Inferior parietal cortex (tissue), 1 donor: ENCODE data around the gene COL8A1.
"Not testable (repeated sequence)": the region's sequence is repeated elsewhere in the genome, so short reads cannot be mapped to it uniquely, and the experiment has no call there.

ENCODE experiments used
- DNase-seq: peaks from one replicate; pipeline ENCODE4 v3.0.0-alpha.2; 2016; ENCODE audit errors: extremely low spot score

The COL8A1 gene

GRCh38 chr3:99638167-99638948 is at the start of gene COL8A1:
Gene COL8A1 (plus strand): TSS chr3:99638594. CDS start chr3:99790683, 152,089 bp downstream.
- DNase-seq = no peak

GRCh38 chr3:99589168-99589567 is 49.2 kb upstream of the COL8A1 start:
- DNase-seq = not testable (repeated sequence)

GRCh38 chr3:99599894-99600293 is 38.5 kb upstream of the COL8A1 start:
- no peak for DNase-seq

- no peak for DNase-seq
These were observed 36.9 kb upstream of the COL8A1 start for GRCh38 chr3:99601515-99601914.

- no peak for DNase-seq
These were observed 36.2 kb upstream of the COL8A1 start for GRCh38 chr3:99602183-99602582.

GRCh38 chr3:99607151-99607550 is 31.2 kb upstream of the COL8A1 start:
- no peak for DNase-seq

GRCh38 chr3:99614768-99615167 is 23.6 kb upstream of the COL8A1 start:
- no peak for DNase-seq

- no peak for DNase-seq
These were observed 18.2 kb upstream of the COL8A1 start for GRCh38 chr3:99620077-99620767.

- DNase-seq = no peak
These were observed 17.4 kb upstream of the COL8A1 start for GRCh38 chr3:99620976-99621375.

GRCh38 chr3:99624496-99625236 is 13.7 kb upstream of the COL8A1 start:
- DNase-seq = no peak

- no peak for DNase-seq
These were observed 13.2 kb upstream of the COL8A1 start for GRCh38 chr3:99625237-99625622.

- DNase-seq = no peak
These were observed 12.6 kb upstream of the COL8A1 start for GRCh38 chr3:99625643-99626416.

- DNase-seq = no peak
These were observed 12.0 kb upstream of the COL8A1 start for GRCh38 chr3:99626417-99626788.

GRCh38 chr3:99627062-99627826 is 11.2 kb upstream of the COL8A1 start:
- no peak for DNase-seq

- DNase-seq = no peak
These were observed 7.6 kb upstream of the COL8A1 start for GRCh38 chr3:99630815-99631214.

- DNase-seq = no peak
These were observed 4.4 kb upstream of the COL8A1 start for GRCh38 chr3:99633887-99634558.

GRCh38 chr3:99634881-99635280 is 3.5 kb upstream of the COL8A1 start:
- no peak for DNase-seq

GRCh38 chr3:99635348-99635747 is 3.0 kb upstream of the COL8A1 start:
- DNase-seq = no peak

- DNase-seq = no peak
These were observed 1.4 kb upstream of the COL8A1 start for GRCh38 chr3:99637016-99637367.

GRCh38 chr3:99637368-99638111 is 854 bp upstream of the COL8A1 start:
- DNase-seq = peak; percentile 44
